Right cardiac atrium (tissue), 5 donors: ENCODE results near the gene GGA1. TPM values are rescaled to one million over a fixed set of nuclear protein-coding genes. Genes with fewer than 3 reads are reported as not detected.

Experiments used
- ATAC-seq, 2 donors: fragments of 200-7000 bp; cut with Tn5 transposase; one replicate each; pipeline versions ENCODE4 v1.8.0 to v1.9.1; 2020; ENCODE audit warnings: moderate library complexity in 2 of 2, mild to moderate bottlenecking in 1 of 2
- DNase-seq, 3 donors: peaks; one replicate each; pipeline ENCODE4 v3.0.0-alpha.2; 2020
- H3K27ac ChIP-seq: one replicate; pipeline ENCODE4 v1.5.1; 2013; ENCODE audit warnings: mild to moderate bottlenecking, low read length, control low read depth, moderate library complexity
- H3K27me3 ChIP-seq: one replicate; pipeline ENCODE4 v1.6.1; 2013; ENCODE audit not compliant: control insufficient read depth, insufficient read depth
- H3K4me1 ChIP-seq: one replicate; pipeline ENCODE4 v1.6.1; 2013; ENCODE audit warnings: low read length; ENCODE audit not compliant: control insufficient read depth, insufficient read depth
- H3K4me3 ChIP-seq: one replicate; pipeline ENCODE4 v1.5.1; 2013; ENCODE audit warnings: low read length, control low read depth
- H3K9me3 ChIP-seq: one replicate; pipeline ENCODE4 v1.6.1; 2013; ENCODE audit warnings: low read length; ENCODE audit not compliant: control insufficient read depth
- WGBS: extraction: QIAGEN DNeasy Blood & Tissue Kit; methylation state at CpG from one replicate; pipeline ENCODE4 v1.1.7; 2013; 5-methylcytosine and 5-hydroxymethylcytosine counted together
- intact Hi-C, 4 donors: fragments of 100-400 bp; cut with DNase I; formaldehyde crosslinking; loops; one replicate each; pipeline versions ENCODE4 v1.11.0 to v1.14.0; 2022 to 2023
- polyA plus RNA-seq: library from polyadenylated mRNA; stranded (reverse); fragments of 200-250 nt; gene quantifications from one replicate; pipeline ENCODE4 v1.2.3, GENCODE V29; 2013
- total RNA-seq, 4 donors: library from RNA; stranded (reverse); fragmentation: NEBNext Ultra II Directional; extraction: Animal tissue kit (Norgen Biotek cat#: 25700); gene quantifications; one replicate each; pipeline ENCODE4 v1.2.1, GENCODE V29; 2021
- donor health status: healthy with polysubstance abuse.
- donor health status: DM: no; HTN: yes; CAD: no.
- donor health status: DM: no; HTN: no; CAD: no.
- donor health status: DM: no; HTN: yes; CAD: no; lungs with severe emphysema.
- donor health status: DM: yes; HTN: yes; CAD: no.

Gene GGA1
- total and polyA plus RNA-seq, 5 donors: 23.3 to 29.0 (median 26.3) TPM

DNA sequence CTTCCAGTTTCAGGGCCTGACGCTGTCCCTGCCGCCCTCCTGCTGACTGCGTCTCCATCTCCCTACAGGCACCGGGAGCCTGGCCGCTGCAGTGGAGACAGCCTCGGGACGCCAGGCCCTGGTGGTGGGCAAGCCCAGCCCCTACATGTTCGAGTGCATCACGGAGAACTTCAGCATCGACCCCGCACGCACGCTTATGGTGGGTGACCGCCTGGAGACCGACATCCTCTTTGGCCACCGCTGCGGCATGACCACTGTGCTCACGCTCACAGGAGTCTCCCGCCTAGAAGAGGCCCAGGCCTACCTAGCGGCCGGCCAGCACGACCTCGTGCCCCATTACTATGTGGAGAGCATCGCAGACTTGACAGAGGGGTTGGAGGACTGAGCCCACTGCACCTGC, 56.9 kb downstream of the GGA1 start:
- ATAC-seq: no peak
- intact Hi-C loops: no loop called here
- Histone ChIP-seq H3K27me3 (no peaks in the 10 kb centered on the region), H3K4me3 (no peak overlapping the region), H3K9me3 (no peaks in the 10 kb centered on the region), H3K27ac (no peak overlapping the region), H3K4me1 (peaks cover 6% of the 10 kb centered on the region)
- WGBS: 90% methylated on average over 24 of the region's 24 CpGs
- DNase-seq: no peak

DNA sequence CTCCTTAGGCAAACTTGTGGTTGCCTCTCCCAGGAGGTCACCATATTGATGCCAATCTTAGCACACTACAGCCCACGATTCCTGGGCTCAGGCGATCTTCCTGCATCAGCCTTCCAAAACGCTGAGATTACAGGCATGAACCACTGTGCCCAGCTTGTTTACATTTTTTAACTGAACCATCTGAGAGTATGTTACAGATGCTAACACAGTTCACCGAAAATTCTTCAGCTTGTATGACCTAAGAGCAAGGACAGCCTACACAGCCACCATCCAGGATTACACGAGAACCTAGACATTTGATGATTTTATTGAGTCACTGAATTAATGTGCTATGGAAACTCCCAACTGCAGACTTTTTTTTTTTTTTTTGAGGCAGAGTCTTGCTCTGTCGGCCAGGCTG, 61.0 kb downstream of the GGA1 start:
- H3K27ac ChIP-seq: no peak overlapping the region
- DNase-seq (no peak), ATAC-seq (no peak)
- H3K4me3 ChIP-seq: no peak overlapping the region
- H3K27me3 ChIP-seq: no peaks in the 10 kb centered on the region
- intact Hi-C loops: no loop called here
- H3K4me1 ChIP-seq: peaks cover 2% of the 10 kb centered on the region
- 86% methylated on average over 6 of the region's 6 CpGs for WGBS
- no peaks in the 10 kb centered on the region for H3K9me3 ChIP-seq

- no peak for ATAC-seq
- intact Hi-C loops: no loop called here
- Histone ChIP-seq H3K4me3 (no peak overlapping the region), H3K27me3 (no peaks in the 10 kb centered on the region), H3K9me3 (no peaks in the 10 kb centered on the region), H3K27ac (no peak overlapping the region), H3K4me1 (peaks cover 3% of the 10 kb centered on the region)
- 75% methylated on average over 15 of the region's 15 CpGs for WGBS
- DNase-seq: no peak
Measured at GRCh38 chr22:37672206-37672919, 63.7 kb downstream of the GGA1 start.

DNA sequence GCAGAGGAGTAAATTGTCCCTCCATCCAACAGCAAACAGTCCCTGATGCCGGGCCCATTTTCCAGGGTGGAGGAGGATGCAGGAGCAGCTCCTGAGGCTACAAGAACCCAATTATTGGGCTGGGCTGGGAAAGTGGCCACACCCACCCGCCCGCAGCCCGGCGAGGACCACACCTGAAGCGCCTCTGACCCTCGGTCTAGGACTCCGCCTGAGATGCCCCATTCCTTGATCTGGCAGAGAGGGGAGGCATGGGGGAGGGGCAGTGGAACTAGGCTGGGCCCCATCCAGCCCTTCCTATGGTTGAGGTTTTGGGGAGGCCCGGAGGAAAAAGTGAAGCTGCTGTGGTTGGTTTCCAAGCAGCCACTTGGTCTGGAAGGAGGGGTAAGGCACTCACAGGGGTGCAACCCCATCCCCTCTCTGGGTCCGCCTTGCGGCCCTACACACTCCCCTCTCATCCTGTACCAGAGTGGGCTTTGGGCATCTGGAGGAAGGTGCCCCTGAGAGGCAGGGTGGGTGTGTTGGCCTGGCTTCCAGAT, 64.4 kb downstream of the GGA1 start:
- no peaks in the 10 kb centered on the region for H3K9me3 ChIP-seq
- intact Hi-C loops: no loop called here
- ATAC-seq (no peak), DNase-seq (no peak)
- peaks cover 4% of the 10 kb centered on the region for H3K4me1 ChIP-seq
- no peak overlapping the region for H3K4me3 ChIP-seq
- no peak overlapping the region for H3K27ac ChIP-seq
- WGBS: 78% methylated on average over 11 of the region's 11 CpGs
- H3K27me3 ChIP-seq: no peaks in the 10 kb centered on the region

GRCh38 chr22:37674248-37674647, 65.6 kb downstream of the GGA1 start:
- no peak overlapping the region for H3K4me3 ChIP-seq

DNA sequence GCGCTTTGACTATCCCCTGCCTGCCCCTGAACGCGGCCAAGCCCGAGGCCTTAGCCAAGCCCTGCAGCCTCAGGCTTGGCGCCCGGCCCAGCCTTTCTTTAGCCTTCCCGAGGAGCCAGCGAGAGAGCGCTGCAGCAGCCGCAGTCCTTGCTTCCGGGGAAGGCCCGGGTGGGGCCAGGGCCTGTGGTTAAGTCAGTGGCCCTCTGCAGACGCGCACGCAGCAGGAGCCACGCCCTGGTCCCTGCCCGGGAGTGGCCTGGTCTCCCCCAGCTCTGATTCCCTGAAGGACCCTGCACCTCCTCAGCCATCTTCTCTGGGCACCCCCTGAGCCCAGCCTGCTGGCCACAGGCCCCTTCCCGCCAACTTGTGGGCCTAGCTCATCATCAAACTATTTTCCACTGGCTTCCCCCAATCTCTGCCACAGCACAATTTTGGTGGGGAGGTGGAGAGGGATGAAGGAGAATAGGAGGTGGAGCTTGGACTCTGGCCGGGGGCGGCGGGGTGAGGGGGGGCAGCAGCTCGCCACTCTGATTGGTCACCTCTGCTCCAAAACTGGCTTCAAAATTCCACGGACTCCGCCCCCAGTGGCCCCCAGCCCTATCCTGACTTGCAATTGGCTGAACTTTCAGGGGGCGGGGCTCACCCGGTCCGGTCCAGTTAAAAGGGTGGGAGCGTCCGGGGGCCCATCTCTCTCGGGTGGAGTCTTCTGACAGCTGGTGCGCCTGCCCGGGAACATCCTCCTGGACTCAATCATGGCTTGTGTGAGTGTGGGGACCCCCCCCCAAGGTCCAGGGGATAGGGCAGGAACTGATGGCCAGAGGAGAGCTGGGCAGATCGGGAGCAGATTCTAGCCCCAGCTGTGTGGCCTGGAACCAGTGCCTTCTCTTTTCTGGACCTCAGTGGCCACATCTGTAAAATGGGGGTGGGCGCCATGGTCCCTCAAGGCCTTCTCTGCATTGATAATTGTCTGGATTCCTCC, 66.6 kb downstream of the GGA1 start, which contains the start of gene LGALS1:
Gene LGALS1 (plus strand): TSS at position 686 of the 979 bp plus-strand sequence. CDS start 67 bp downstream, at position 753.
- ATAC-seq: peak; percentile 91 to 92
- WGBS: 3% methylated on average over 34 of the region's 34 CpGs
- intact Hi-C loops: no loop called here
- H3K4me3 ChIP-seq: peak within 1 kb of the TSS; percentile 91
- H3K4me1 ChIP-seq: peaks cover 4% of the 10 kb centered on the region
- peak within 1 kb of the TSS; percentile 98 for H3K27ac ChIP-seq
- H3K27me3 ChIP-seq: no peaks in the 10 kb centered on the region
- peak; percentile 97 to 99 (median 98) for DNase-seq
- H3K9me3 ChIP-seq: no peaks in the 10 kb centered on the region

More at GRCh38 chr22:37674248-37674647, 65.6 kb downstream of the GGA1 start:
- Histone ChIP-seq H3K27ac (peak overlapping the region; percentile 37), H3K27me3 (no peaks in the 10 kb centered on the region), H3K4me1 (peaks cover 4% of the 10 kb centered on the region), H3K9me3 (no peaks in the 10 kb centered on the region)
- 87% methylated on average over 12 of the region's 12 CpGs for WGBS
- ATAC-seq (no peak), DNase-seq (no peak)
- intact Hi-C loops: no loop called here

GRCh38 chr22:37675930-37676735, 67.5 kb downstream of the GGA1 start:
- H3K4me3 ChIP-seq: peak overlapping the region; percentile 91
- H3K27me3 ChIP-seq: no peaks in the 10 kb centered on the region
- DNase-seq: peak; percentile 58 to 82 (median 79)
- ATAC-seq: peak; percentile 3 to 18
- H3K4me1 ChIP-seq: peaks cover 4% of the 10 kb centered on the region
- peak overlapping the region; percentile 98 for H3K27ac ChIP-seq
- intact Hi-C loops: no loop called here
- WGBS: 5% methylated on average over 17 of the region's 17 CpGs
- H3K9me3 ChIP-seq: no peaks in the 10 kb centered on the region

- H3K27ac ChIP-seq: peak overlapping the region; percentile 98
- peaks cover 4% of the 10 kb centered on the region for H3K4me1 ChIP-seq
- no peaks in the 10 kb centered on the region for H3K9me3 ChIP-seq
- DNase-seq (peak; percentile 86 to 93 (median 91)), ATAC-seq (peak; percentile 22 to 62)
- intact Hi-C loops: no loop called here
- peak overlapping the region; percentile 91 for H3K4me3 ChIP-seq
- 1% methylated on average over 42 of the region's 42 CpGs for WGBS
- no peaks in the 10 kb centered on the region for H3K27me3 ChIP-seq
Measured at GRCh38 chr22:37676736-37677492, 68.3 kb downstream of the GGA1 start.

DNA sequence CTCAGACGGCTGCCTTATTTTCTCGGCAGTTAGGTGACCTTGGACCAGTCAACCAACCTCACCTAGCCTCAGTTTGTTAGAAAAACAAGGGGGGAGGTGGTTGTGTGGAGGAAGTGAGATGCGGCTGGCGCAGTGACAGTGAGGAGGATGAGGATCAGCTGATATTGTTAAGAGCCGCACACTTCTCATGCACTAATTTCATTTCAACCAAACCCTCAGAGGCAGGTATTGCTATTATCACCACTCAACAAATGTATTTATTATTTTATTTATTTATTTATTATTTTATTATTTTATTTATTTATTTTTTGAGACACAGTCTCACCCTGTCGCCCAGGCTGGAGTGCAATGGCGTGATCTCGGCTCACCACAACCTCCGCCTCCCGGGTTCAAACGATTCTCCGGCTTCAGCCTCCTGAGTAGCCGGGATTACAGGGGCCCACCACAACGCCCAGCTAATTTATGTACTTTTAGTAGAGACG, 68.9 kb downstream of the GGA1 start:
- ATAC-seq (no peak), DNase-seq (peak in 1 of 3 donors; percentile 64)
- Histone ChIP-seq H3K4me3 (peak overlapping the region; percentile 91), H3K27me3 (no peaks in the 10 kb centered on the region), H3K4me1 (peaks cover 4% of the 10 kb centered on the region), H3K9me3 (no peaks in the 10 kb centered on the region), H3K27ac (peak overlapping the region; percentile 98)
- intact Hi-C loops: no loop called here
- WGBS: 54% methylated on average over 15 of the region's 15 CpGs

DNA sequence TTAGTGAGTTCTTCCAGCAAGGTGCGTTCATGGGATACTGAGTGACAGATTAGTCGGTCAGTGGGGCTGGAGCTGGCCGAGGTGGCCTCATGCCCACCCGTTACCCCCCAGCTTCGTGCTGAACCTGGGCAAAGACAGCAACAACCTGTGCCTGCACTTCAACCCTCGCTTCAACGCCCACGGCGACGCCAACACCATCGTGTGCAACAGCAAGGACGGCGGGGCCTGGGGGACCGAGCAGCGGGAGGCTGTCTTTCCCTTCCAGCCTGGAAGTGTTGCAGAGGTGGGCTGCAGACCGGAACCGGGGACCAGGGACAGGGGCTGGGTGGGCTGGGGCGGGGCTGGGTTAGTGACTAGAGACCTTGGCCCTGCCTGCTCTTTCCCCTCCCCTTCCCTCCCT, 69.7 kb downstream of the GGA1 start:
- 57% methylated on average over 18 of the region's 18 CpGs for WGBS
- Histone ChIP-seq H3K27ac (no peak overlapping the region), H3K27me3 (no peaks in the 10 kb centered on the region), H3K4me1 (peaks cover 4% of the 10 kb centered on the region), H3K9me3 (no peaks in the 10 kb centered on the region), H3K4me3 (no peak overlapping the region)
- DNase-seq: no peak
- ATAC-seq: no peak
- intact Hi-C loops: no loop called here
